Kidney tubule cell (primary cell): ENCODE measurements around the gene TFR2.

ENCODE experiments used
- DNase-seq: peaks from one replicate; pipeline ENCODE4 v3.0.0-alpha.2; 2018; ENCODE audit warnings: low spot score

The TFR2 gene

GRCh38 chr7:100641463-100641859 is at the start of gene TFR2:
TSS of gene TFR2 (minus strand) at chr7:100641552. CDS start at chr7:100641509, 43 bp downstream.
- no peak for DNase-seq

DNA sequence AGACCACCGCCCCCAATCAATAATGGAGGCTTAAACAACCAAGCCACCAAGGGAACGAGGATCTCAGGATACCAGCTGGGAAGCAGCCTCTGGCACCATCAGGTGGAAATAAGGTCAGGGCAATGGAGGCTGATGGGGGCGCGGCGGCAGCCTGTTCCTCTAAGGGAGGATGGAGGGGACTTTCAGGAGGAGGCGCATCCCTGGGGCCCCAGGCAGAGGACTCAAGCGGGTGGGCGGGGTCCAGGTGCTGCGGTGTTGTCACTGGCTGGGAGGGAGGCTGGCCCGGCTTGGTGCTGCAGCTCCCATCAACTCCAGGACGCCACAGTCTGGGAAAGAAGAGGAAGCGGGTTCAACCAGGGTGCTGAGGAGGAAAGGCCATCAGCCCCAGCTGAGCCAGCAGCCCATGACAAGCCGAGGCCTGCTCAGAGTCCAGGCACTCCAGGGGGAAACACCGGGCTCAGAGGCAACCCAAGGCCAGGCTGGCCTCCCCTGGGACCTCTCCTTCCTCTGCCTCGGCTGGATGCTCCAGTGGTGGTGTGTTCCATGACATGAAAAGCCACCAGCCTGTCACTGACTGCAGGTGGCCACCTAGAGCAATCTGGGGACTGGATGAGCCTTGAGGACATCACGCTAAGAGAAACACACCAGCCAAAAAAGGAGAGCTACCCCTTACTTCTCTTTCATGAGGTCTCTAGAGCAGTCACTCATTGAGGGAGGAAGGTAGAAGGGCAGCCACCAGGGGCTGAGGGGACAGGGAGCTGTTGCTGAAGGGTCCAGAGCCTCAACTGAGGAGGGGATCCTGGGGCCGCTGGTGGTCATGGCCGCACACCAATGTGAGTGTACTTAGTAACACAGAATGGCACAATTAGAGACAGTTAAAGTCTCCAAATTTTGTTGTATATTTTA is 48.1 kb upstream of the TFR2 start:
- no peak for DNase-seq

GRCh38 chr7:100688326-100688860 is 47.0 kb upstream of the TFR2 start:
- DNase-seq = no peak

- no peak for DNase-seq
Observed at GRCh38 chr7:100687751-100688300, 46.5 kb upstream of the TFR2 start.

DNA sequence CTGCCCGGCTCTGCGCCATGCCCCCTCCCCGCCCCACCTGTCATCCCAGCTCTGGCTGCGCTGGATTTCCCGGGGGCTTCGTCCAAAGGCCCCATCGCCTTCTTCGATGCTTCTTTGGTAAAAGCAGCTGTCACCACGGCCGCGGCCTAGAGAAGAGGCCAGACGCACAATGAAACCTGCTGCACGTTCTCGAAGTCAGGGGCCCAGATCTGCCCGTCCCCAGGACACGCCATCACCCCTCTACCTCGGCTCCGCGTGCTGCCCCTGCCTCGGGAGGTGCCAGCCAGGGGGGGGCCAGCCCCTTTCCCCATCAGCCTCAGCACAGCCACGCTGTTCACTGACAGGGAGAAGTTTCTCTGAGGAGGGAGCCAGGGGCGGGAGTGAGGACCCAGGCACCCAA is 45.9 kb upstream of the TFR2 start:
- DNase-seq = no peak

GRCh38 chr7:100686822-100687211 is 45.5 kb upstream of the TFR2 start:
- DNase-seq = no peak

- no peak for DNase-seq
Observed at GRCh38 chr7:100686201-100686821, 45.0 kb upstream of the TFR2 start.

- DNase-seq = no peak
Observed at GRCh38 chr7:100685631-100686145, 44.3 kb upstream of the TFR2 start.

DNA sequence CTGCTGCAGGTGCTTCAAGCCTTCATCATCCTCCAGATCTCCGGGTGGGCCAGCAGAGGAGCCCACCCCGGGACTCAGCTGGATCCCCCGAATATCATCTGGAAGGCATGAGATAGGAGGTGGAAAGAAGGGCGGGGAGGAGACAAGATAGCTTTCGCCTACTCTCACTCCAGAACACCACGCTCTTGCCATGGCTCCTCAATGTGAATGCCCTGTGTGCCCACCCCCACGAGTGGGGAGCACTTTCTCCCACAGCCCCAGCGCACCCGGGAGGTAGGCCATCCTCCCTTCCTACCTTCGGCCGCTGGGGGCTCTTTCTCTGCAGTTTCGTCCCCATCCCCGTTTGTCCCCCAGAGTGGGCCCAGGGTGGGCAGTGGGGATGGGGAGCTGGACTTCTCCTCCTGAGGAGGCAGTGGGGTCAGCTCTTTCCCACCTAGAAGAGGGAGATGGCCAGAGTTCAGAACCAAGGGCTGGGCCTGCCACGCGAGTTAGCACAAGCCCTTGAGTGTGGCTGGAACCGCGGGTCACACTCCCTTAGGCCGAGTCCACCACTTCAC is 43.8 kb upstream of the TFR2 start:
- DNase-seq = no peak

- DNase-seq = no peak
Observed at GRCh38 chr7:100684534-100685042, 43.2 kb upstream of the TFR2 start.

- no peak for DNase-seq
Observed at GRCh38 chr7:100683659-100684533, 42.5 kb upstream of the TFR2 start.

- no peak for DNase-seq
Observed at GRCh38 chr7:100682991-100683658, 41.8 kb upstream of the TFR2 start.

- DNase-seq = no peak
Observed at GRCh38 chr7:100682228-100682741, 40.9 kb upstream of the TFR2 start.

DNA sequence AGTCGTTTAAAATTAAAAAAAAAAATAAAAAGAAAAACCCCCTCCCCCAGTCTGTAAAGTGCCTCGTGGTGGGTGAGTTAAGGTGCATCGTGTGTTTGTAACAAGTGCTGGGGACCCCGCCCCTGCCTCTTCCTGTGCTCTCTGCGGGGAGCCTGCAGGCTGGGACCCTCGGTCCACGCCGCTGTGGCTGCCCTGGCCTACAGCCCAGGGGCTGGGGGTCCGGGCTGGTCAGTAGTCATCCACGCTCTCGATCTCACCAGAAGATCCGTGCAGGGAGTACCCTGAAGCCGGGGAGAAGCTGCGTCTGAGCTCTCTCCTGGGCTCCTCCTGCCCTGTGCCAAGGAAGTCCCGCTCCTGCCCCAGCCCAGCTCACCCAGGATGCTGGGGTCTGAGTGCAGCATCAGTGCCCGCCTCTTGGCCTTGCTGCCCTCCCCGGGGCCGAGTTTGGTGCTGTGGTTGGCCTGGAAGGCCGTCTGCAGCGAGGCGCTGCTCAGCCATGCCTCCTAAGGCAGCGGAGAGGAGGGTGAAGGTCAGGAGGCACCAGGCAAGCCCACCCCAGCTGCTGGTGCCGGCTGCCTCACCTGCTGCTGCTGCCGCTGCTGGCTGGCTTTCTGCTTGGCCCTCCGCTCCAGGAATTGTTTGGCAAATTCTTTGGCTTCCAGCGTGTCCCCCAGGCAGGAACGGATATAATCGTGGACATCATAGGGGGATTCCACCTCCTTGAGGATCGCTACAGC is 40.3 kb upstream of the TFR2 start:
- DNase-seq = no peak

DNA sequence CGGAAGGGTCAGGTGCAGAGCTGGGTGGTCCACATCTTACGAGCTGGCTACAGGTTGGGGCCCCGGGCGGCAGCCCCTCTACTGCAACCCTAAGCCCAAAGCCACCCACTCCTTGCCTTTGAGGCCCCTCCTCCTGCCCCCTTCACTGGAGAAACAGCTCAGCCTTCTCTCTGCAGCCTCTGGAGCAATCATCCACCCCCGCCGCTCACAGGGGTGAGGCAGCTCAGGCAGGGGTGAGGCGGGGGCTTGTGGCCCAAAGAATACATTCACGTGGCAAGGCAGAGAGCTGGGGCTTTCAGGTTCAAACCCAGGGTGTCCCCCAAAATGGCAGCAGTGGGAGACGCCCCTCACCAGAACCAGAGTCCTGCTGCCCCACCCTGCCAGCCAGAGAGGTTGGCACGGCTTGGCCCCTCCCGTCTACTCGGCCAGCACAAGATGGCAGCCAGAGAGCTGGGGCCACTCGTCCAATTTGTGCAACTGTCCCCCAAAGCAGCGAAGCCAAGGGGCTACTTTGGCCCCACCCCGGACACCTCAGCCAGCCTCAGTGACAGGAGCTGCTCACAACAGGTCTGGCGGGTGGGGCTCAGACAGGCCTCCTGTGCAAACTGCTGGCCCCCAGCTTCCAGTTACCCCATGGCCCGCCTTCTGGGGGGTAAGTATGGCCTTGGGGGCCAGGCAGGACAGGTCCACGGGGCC is 39.4 kb upstream of the TFR2 start:
- no peak for DNase-seq

- no peak for DNase-seq
Observed at GRCh38 chr7:100679927-100680575, 38.7 kb upstream of the TFR2 start.

DNA sequence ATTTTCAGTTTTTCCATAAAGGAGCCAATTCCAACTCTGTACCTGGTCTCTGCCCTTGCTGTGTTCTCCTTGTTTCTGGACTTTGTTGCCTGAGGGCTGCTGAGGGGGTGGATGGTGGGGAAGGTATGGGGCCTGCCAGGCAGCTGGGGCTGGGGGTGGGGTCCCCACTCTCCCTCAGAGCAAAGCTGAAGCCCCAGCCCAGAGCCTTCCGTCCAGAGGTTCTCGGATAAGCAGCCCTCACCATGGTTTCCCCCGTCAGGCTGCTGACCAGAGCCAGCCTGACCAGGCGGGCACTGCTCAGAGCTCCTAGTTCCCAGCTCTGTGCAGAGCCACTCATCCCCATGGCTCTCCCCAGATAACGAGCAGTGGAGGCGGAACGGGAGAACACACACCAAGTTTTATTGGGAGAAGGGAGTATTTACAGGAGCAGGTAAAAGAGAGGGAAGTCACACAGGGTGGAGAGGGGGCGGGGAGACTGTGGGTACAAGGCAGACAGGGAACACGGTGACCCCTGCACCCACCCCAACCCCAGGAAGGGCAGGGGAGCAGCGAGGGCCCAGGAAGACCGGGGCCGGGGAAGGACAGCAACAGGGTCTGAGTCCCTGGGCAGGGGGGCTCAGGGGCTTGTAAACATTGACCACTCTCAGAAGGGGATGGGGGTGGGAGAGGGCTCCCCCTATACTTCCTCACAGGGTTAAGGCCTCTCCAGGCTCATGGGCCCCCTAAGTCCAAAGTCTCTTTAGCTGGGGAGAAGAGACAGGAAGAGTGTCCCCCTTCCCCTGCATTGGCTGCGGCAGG is 38.0 kb upstream of the TFR2 start:
- no peak for DNase-seq
